Astrocyte of the spinal cord (primary cell): ENCODE measurements around the gene PLP2.
"Not testable (repeated sequence)": the region's sequence is repeated elsewhere in the genome, so short reads cannot be mapped to it uniquely, and the experiment has no call there.

Experiments used
- DNase-seq: peaks from one replicate; pipeline ENCODE4 v3.0.0; 2011; ENCODE audit warnings: low read depth, low spot score
- H3K4me3 ChIP-seq: 2 replicates; pipeline ENCODE4 v1.5.1; 2011; ENCODE audit warnings: low read depth, mild to moderate bottlenecking, low read length, moderate library complexity
- in situ Hi-C: cut with HindIII; loops from 2 replicates; pipeline ENCODE4 v1.10.0; 2017; ENCODE audit warnings: low sequenced_read_pairs
- TF ChIP-seq, protein P1 (sequence below): IDR thresholded peaks from 2 replicates; pipeline ENCODE4 v1.5.1; 2012; ENCODE audit warnings: low read depth, mild to moderate bottlenecking, low read length, inconsistent platforms

Gene PLP2, protein sequence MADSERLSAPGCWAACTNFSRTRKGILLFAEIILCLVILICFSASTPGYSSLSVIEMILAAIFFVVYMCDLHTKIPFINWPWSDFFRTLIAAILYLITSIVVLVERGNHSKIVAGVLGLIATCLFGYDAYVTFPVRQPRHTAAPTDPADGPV

DNA sequence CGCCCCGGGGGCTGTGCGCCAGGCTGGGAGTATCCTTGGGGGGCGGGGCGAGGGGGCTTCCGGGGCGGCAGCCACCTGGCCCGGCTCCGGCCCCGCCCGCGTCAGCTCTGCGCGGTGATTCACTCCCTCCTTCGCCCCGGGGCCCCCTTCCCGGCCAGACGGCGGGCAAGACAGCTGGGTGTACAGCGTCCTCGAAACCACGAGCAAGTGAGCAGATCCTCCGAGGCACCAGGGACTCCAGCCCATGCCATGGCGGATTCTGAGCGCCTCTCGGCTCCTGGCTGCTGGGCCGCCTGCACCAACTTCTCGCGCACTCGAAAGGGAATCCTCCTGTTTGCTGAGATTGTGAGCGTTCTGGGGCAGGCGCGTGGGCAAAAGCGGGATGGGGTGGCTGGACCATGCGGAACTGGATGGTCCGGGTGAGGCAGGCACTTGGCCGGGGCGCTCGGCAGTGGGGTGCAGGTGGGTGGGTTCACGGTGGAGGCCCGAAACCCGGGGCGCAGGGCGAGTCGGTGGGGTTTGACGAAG is at the start of gene PLP2:
Gene PLP2, plus strand, starts transcription at position 147 of the 528 bp plus-strand sequence. Its CDS starts 103 bp downstream, at position 250.
- peak within 1 kb of the TSS; percentile 72 for H3K4me3 ChIP-seq
- in situ Hi-C loops = no loop called here
- DNase-seq = peak; percentile 46
- TF ChIP-seq, protein P1, sequence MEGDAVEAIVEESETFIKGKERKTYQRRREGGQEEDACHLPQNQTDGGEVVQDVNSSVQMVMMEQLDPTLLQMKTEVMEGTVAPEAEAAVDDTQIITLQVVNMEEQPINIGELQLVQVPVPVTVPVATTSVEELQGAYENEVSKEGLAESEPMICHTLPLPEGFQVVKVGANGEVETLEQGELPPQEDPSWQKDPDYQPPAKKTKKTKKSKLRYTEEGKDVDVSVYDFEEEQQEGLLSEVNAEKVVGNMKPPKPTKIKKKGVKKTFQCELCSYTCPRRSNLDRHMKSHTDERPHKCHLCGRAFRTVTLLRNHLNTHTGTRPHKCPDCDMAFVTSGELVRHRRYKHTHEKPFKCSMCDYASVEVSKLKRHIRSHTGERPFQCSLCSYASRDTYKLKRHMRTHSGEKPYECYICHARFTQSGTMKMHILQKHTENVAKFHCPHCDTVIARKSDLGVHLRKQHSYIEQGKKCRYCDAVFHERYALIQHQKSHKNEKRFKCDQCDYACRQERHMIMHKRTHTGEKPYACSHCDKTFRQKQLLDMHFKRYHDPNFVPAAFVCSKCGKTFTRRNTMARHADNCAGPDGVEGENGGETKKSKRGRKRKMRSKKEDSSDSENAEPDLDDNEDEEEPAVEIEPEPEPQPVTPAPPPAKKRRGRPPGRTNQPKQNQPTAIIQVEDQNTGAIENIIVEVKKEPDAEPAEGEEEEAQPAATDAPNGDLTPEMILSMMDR = no peak

DNA sequence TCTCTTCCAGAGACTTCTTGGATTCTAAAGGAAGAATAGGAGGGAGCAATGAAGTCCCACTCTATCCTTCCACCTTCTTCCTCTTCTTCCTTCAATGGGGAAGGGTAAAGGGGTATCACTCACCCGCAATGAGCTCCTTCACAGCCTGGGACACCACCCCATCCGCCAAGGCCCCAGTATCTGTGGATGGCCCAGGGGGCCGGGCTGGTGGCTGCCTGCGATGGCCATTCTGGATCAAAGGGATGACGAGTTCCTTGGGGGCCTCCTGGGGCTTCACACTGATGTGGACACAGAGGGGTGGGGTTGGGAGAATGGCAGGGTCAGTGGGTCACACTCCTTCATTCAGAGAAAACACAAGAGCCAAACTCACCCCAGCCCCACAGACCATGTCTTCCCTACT is 49.2 kb upstream of the PLP2 start:
- DNase-seq = no peak
- H3K4me3 ChIP-seq = peak overlapping the region; percentile 80
- in situ Hi-C loops = no loop called here
- TF ChIP-seq, protein P1 = no peak

DNA sequence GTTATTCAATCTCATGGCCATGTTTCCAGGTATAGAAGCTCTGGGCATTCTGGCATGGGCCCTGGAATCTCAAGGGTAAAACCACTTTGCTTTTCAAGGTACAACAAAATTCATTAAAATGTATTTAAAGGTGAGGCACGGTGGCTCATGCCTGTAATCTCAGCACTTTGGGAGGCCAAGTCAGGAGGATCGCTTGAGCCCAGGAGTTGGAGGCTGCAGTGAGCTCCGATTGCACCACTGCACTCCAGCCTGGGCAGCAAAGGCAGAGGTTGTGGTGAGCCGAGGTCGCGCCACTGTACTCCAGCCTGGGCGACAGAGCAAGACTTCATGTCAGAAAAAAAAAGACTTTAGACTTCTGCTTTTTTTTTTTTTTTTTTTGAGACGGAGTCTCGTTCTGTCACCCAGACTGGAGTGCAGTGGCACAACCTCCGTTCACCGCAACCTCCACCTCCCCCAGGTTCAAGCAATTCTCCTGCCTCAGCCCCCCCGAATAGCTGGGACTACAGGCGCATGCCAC is 43.9 kb upstream of the PLP2 start:
- DNase-seq, in situ Hi-C loops, H3K4me3 ChIP-seq: not testable (repeated sequence)

DNA sequence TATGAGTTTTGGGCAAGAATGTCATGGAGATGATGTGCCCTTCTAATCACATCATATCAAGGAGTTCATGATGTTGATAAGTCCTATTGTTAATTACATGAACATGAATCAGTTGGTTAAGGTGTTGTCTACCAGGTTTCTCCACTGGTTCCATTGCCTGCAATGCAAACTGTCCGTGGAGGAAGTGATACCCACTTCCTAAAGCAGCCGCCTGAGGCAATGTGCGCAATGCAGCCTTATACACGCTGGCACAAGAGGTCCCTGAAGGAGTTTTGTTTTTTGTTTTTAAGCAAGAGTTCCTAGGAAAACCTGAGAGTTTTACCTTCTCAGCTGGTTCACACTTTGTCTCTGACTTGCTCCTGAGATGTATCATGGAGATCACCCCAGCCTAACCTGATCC is 42.3 kb upstream of the PLP2 start:
- TF ChIP-seq, protein P1 = no peak
- in situ Hi-C loops = no loop called here
- DNase-seq = no peak
- H3K4me3 ChIP-seq = no peak overlapping the region

DNA sequence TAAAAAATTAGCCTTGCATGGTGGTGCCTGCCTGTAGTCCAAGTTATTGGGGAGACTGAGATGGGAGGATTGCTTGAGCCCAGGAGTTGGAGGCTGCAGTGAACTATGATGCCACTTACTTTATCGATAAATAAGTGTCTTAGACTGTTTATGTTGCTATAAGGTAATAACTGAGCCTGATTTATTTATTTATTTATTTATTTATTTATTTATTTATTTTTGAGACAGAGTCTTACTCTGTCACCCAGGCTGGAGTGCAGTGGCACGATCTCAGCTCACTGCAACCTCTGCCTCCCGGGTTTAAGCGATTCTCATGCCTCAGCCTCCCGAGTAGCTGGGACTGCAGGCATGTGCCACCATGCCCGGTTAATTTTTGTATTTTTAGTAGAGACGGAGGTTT is 39.4 kb upstream of the PLP2 start:
- in situ Hi-C loops, DNase-seq, H3K4me3 ChIP-seq: not testable (repeated sequence)

DNA sequence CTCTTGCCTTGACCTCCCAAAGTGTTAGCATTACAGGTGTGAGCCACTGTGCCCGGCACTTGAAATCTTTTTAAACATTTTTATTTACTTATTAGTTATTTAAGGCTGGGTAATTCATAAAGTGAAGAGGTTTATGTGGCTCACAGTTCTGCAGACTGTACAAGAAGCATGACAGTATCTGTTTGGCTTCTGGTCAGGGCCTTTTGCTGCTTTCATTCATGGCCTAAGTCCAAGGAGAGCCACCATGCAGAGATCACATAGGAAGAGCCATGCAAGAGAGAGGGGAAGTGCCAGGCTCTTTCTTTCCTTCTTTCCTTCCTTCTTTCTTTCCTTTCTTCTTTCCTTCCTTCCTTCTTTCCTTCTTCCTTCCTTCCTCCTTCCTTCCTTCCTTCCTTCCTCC is 37.9 kb upstream of the PLP2 start:
- in situ Hi-C loops = no loop called here
- TF ChIP-seq, protein P1 = no peak
- no peak overlapping the region for H3K4me3 ChIP-seq
- DNase-seq = no peak

DNA sequence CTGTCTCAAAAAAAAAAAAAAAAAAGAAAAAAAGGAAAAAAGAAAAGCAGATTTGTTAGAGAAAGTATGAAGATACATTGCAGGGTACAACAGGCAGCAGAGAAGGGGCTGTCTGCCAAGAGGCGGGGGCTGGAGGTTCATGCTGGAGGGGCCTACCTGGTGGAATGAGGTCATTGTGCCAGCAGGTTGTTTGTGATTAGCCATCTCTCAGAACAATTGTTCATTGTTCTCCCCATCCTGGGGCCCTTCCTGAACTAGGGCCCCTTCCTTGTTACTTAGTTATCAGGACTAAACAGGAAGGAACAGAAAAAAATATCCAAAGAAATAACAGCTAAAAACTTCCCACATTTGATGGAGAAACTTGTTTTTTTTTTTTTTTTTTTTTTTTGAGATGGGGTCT is 34.2 kb upstream of the PLP2 start:
- TF ChIP-seq, protein P1 = no peak
- in situ Hi-C loops = no loop called here
- H3K4me3 ChIP-seq = no peak overlapping the region
- DNase-seq = no peak
